OCI-LY3 (cell line): ENCODE results near the gene C1orf116.

Source experiments
- H2AFZ ChIP-seq: fragments of 200-600, 300-600 bp; shearing (Covaris generic); 2 replicates; pipeline ENCODE4 v1.6.0; 2014; ENCODE audit warnings: antibody characterized with exemption, low read depth, low read length
- H3K27ac ChIP-seq: fragments of 200-600, 300-600 bp; sonication (generic); 2 replicates; pipeline ENCODE4 v1.5.1; 2014; ENCODE audit warnings: mild to moderate bottlenecking, low read length, moderate library complexity, mixed read lengths
- H3K27me3 ChIP-seq: fragments of 200-600, 300-600 bp; sonication (generic); 2 replicates; pipeline ENCODE4 v1.6.1; 2014; ENCODE audit warnings: low read depth, low read length, mixed read lengths
- H3K36me3 ChIP-seq: fragments of 200-600, 300-600 bp; sonication (generic); replicated peaks from 2 replicates; pipeline ENCODE3; 2014; ENCODE audit warnings: low read depth, low read length, mixed read lengths
- H3K4me1 ChIP-seq: fragments of 300-600, 200-600 bp; sonication (generic); 2 replicates; pipeline ENCODE4 v1.6.1; 2014; ENCODE audit warnings: low read length, mixed read lengths
- H3K4me2 ChIP-seq: fragments of 200-600, 300-600 bp; sonication (generic); 2 replicates; pipeline ENCODE4 v1.6.1; 2014; ENCODE audit warnings: low read length, mixed read lengths
- H3K4me3 ChIP-seq: fragments of 300-600, 200-600 bp; sonication (generic); 2 replicates; pipeline ENCODE4 v1.5.1; 2014; ENCODE audit warnings: antibody characterized with exemption, mild to moderate bottlenecking, low read length, moderate library complexity
- H3K79me2 ChIP-seq: fragments of 300-600, 200-600 bp; shearing (Covaris generic); 2 replicates; pipeline ENCODE4 v1.6.1; 2014; ENCODE audit warnings: mild to moderate bottlenecking, low read length, mixed read lengths
- H3K9ac ChIP-seq: fragments of 300-600, 200-600 bp; shearing (Covaris generic); 2 replicates; pipeline ENCODE4 v1.6.0; 2014; ENCODE audit warnings: mild to moderate bottlenecking, low read length, moderate library complexity
- H3K9me3 ChIP-seq: fragments of 200-600, 300-600 bp; shearing (Covaris generic); 2 replicates; pipeline ENCODE4 v1.6.1; 2014; ENCODE audit warnings: low read length, mixed read lengths; ENCODE audit not compliant: insufficient read depth
- H4K20me1 ChIP-seq: fragments of 200-600, 300-600 bp; sonication (generic); 2 replicates; pipeline ENCODE4 v1.6.1; 2016; ENCODE audit warnings: low read length, mixed read lengths; ENCODE audit not compliant: insufficient read depth
- CTCF ChIP-seq: fragments of 200-600, 300-600 bp; sonication (generic); IDR thresholded peaks from 2 replicates; pipeline ENCODE4 v1.5.1; 2014; ENCODE audit warnings: antibody characterized with exemption, low read length, low read depth
- EZH2phosphoT487 ChIP-seq: fragments of 200-600 bp; shearing (Covaris generic); IDR thresholded peaks from 2 replicates; pipeline ENCODE4 v1.6.1; 2018; ENCODE audit warnings: antibody characterized with exemption, mixed run types, low read depth

The C1orf116 gene

GRCh38 chr1:207021139-207021861 is 11.3 kb downstream of the C1orf116 start:
- no peaks in the 10 kb centered on the region for H3K4me1 ChIP-seq
- no peaks in the 10 kb centered on the region for H3K79me2 ChIP-seq
- no peaks in the 10 kb centered on the region for H4K20me1 ChIP-seq
- peaks cover 42% of the 10 kb centered on the region for H3K27me3 ChIP-seq
- H3K36me3 ChIP-seq: no peaks in the 10 kb centered on the region
- H2AFZ ChIP-seq: no peak overlapping the region
- TF ChIP-seq EZH2phosphoT487: no peak
- no peak for TF ChIP-seq CTCF
- H3K27ac ChIP-seq: no peak overlapping the region
- H3K4me3 ChIP-seq: no peak overlapping the region
- H3K9me3 ChIP-seq: no peaks in the 10 kb centered on the region
- no peak overlapping the region for H3K4me2 ChIP-seq
- no peak overlapping the region for H3K9ac ChIP-seq

GRCh38 chr1:207020709-207021107 is 11.8 kb downstream of the C1orf116 start:
- no peaks in the 10 kb centered on the region for H3K36me3 ChIP-seq
- H3K9ac ChIP-seq: no peak overlapping the region
- H3K79me2 ChIP-seq: no peaks in the 10 kb centered on the region
- peaks cover 36% of the 10 kb centered on the region for H3K27me3 ChIP-seq
- no peak overlapping the region for H3K27ac ChIP-seq
- TF ChIP-seq EZH2phosphoT487: no peak
- no peak for TF ChIP-seq CTCF
- no peaks in the 10 kb centered on the region for H4K20me1 ChIP-seq
- H3K9me3 ChIP-seq: no peaks in the 10 kb centered on the region
- no peaks in the 10 kb centered on the region for H3K4me1 ChIP-seq
- no peak overlapping the region for H3K4me3 ChIP-seq
- H3K4me2 ChIP-seq: no peak overlapping the region
- no peak overlapping the region for H2AFZ ChIP-seq

GRCh38 chr1:207020065-207020708 is 12.4 kb downstream of the C1orf116 start:
- H3K27me3 ChIP-seq: peaks cover 33% of the 10 kb centered on the region
- TF ChIP-seq CTCF: no peak
- no peak for TF ChIP-seq EZH2phosphoT487
- no peak overlapping the region for H3K4me2 ChIP-seq
- H3K4me3 ChIP-seq: no peak overlapping the region
- no peak overlapping the region for H2AFZ ChIP-seq
- H3K79me2 ChIP-seq: no peaks in the 10 kb centered on the region
- H3K36me3 ChIP-seq: no peaks in the 10 kb centered on the region
- H3K9ac ChIP-seq: no peak overlapping the region
- no peaks in the 10 kb centered on the region for H3K4me1 ChIP-seq
- H3K9me3 ChIP-seq: no peaks in the 10 kb centered on the region
- H4K20me1 ChIP-seq: no peaks in the 10 kb centered on the region
- H3K27ac ChIP-seq: no peak overlapping the region

GRCh38 chr1:207019661-207020060 is 12.9 kb downstream of the C1orf116 start:
- H3K27ac ChIP-seq: no peak overlapping the region
- no peaks in the 10 kb centered on the region for H3K4me1 ChIP-seq
- H3K9ac ChIP-seq: no peak overlapping the region
- H3K79me2 ChIP-seq: no peaks in the 10 kb centered on the region
- no peaks in the 10 kb centered on the region for H3K36me3 ChIP-seq
- H4K20me1 ChIP-seq: no peaks in the 10 kb centered on the region
- no peaks in the 10 kb centered on the region for H3K9me3 ChIP-seq
- no peak overlapping the region for H2AFZ ChIP-seq
- no peak overlapping the region for H3K4me3 ChIP-seq
- no peak overlapping the region for H3K4me2 ChIP-seq
- no peak for TF ChIP-seq EZH2phosphoT487
- TF ChIP-seq CTCF: no peak
- H3K27me3 ChIP-seq: peaks cover 33% of the 10 kb centered on the region
